ENCODE measurements around the gene SERPINF2.
"Not testable (repeated sequence)": the region's sequence is repeated elsewhere in the genome, so short reads cannot be mapped to it uniquely, and the experiment has no call there.

DNA sequence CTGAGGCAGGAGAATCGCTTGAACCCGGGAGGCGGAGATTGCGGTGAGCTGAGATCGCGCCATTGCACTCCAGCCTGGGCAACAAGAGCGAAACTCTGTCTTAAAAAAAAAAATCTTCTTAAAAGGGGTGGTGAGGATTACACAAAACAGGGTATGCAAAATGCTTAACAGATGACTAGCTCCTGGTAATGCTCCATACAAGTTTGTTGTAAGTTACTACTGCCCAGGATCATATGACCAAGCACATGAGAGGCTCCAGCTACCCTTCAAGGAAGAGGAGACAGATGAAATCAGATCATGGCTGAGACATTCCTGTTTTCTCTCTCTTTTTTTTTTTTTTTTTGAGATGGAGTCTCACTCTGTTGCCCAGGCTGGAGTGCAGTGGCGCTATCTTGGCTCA, 20.6 kb upstream of the SERPINF2 start:
- TF ChIP-seq, protein P1, sequence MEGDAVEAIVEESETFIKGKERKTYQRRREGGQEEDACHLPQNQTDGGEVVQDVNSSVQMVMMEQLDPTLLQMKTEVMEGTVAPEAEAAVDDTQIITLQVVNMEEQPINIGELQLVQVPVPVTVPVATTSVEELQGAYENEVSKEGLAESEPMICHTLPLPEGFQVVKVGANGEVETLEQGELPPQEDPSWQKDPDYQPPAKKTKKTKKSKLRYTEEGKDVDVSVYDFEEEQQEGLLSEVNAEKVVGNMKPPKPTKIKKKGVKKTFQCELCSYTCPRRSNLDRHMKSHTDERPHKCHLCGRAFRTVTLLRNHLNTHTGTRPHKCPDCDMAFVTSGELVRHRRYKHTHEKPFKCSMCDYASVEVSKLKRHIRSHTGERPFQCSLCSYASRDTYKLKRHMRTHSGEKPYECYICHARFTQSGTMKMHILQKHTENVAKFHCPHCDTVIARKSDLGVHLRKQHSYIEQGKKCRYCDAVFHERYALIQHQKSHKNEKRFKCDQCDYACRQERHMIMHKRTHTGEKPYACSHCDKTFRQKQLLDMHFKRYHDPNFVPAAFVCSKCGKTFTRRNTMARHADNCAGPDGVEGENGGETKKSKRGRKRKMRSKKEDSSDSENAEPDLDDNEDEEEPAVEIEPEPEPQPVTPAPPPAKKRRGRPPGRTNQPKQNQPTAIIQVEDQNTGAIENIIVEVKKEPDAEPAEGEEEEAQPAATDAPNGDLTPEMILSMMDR (optimal IDR thresholded peaks at IDR 0.05 in 1 of 3, IDR thresholded peaks at IDR 0.05 in 1 of 3, conservative IDR thresholded peaks at IDR 0.05 in 1 of 3; ENCODE audit: extremely low read depth in 1 of 3, insufficient read depth in 2 of 3, low read length in 3 of 3), result not testable (repeated sequence)
- TF ChIP-seq EZH2 (IDR thresholded peaks at IDR 0.05; ENCODE audit: low read length), result not testable (repeated sequence)
